GM18867 (cell line): ENCODE results near the gene SYTL5.

ENCODE experiments used
- ATAC-seq: cut with Tn5 transposase; IDR thresholded peaks from one replicate; pipeline ENCODE4 v1.9.1; 2021; ENCODE audit warnings: mild to moderate bottlenecking, moderate library complexity; ENCODE audit not compliant: unreplicated experiment

Gene SYTL5

GRCh38 chrX:38127961-38128360 is 121.6 kb downstream of the SYTL5 start:
- ATAC-seq = no peak

GRCh38 chrX:38129366-38129765 is 123.0 kb downstream of the SYTL5 start:
- no peak for ATAC-seq

DNA sequence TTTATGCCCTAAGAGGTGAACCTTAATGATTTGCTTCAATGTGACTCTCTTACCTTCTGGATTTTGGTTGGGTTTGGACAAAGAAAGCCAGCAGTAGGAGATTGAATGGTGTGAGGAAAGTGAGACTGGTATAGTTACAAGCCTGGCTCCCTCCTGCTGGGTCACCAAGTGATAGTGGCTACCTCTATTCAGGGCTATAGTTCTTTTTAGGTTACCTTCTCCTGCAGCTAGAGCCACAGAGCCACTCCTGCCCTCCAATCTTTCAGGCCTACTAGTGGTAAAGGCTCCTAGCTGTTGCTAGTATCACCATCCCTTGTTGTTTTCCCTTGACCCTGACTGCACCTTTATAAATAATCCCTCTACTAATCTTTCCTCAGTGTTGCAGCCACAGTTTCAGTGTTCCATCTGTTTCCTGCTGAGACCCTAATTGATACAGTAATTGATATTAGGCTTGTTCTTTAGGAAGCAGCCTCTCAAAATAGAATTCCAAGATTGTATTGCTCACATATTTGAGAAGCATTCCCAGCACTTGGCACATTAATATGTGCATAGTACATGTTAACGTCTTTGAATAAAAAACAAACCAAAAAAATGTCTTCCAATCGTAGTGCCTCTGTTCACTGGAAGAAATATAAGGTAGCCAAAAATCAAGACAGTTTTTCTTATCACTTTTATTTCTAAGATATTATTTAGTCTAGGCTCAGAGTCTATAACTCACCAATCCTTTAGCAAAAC is 132.0 kb downstream of the SYTL5 start:
- no peak for ATAC-seq

GRCh38 chrX:38138900-38139299 is 132.5 kb downstream of the SYTL5 start:
- no peak for ATAC-seq

- no peak for ATAC-seq
These were observed 136.3 kb downstream of the SYTL5 start for GRCh38 chrX:38142610-38143009.

GRCh38 chrX:38149016-38149415 is 142.7 kb downstream of the SYTL5 start:
- ATAC-seq = no peak

DNA sequence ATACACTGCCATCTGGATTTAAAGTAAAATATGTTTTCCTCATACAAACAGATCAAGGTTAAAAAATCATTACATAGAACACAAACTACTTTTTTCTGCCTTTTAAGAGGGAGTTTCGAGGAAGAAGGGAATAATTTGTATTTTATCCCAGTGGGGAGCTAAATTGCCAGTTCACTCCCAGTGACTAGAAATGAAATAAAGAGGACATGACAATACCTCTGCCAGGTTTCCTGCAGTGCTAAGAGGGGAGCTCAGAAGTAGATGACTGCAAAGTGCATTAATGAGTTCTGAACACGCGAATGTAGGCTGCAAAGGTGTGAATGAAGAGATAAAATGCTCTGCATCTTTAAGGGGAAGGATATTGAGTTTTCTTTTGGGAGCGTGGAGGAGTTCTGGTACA is 144.6 kb downstream of the SYTL5 start:
- no peak for ATAC-seq

GRCh38 chrX:38151441-38151840 is 145.1 kb downstream of the SYTL5 start:
- ATAC-seq = no peak

DNA sequence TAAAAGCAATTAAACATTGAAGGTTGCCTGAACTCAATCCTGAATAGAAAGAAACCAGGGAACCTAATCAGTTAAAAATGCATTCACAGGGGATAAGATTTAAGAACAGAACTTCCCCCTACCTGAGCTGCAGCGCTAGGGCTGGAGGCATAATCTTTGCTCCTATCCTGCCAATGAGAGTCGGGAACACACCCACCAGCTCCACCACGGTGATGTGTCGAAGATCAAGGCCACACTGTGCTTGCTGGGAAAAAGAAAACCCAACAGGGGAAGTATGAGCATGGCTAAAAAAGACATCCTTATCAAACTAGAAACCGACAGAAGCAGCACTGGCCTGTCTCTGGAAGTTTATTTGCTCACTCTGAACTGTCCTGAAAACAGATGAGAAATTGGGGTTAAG is 148.0 kb downstream of the SYTL5 start:
- no peak for ATAC-seq

GRCh38 chrX:38154818-38155217 is 148.5 kb downstream of the SYTL5 start:
- ATAC-seq = no peak

DNA sequence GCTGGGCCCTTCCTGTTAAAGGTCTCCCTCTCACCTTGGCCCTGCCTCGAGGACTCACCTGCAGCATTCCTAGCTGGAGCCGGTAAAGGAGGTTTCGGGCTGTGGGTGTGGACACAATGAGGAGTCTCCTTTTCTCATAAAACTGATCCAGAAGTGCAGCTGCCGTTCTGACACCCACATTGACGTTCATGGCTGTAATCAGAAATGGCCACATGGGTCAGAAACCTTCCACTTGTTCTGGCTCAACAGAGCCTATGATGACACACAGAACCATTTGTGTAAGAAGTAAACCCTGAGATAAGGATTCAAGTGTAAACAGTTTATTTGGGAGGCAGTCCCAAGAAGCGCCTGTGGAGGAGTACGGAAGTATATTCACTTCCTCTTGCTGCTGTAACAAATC is 150.5 kb downstream of the SYTL5 start:
- no peak for ATAC-seq

- ATAC-seq = no peak
These were observed 156.8 kb downstream of the SYTL5 start for GRCh38 chrX:38163193-38163592.

DNA sequence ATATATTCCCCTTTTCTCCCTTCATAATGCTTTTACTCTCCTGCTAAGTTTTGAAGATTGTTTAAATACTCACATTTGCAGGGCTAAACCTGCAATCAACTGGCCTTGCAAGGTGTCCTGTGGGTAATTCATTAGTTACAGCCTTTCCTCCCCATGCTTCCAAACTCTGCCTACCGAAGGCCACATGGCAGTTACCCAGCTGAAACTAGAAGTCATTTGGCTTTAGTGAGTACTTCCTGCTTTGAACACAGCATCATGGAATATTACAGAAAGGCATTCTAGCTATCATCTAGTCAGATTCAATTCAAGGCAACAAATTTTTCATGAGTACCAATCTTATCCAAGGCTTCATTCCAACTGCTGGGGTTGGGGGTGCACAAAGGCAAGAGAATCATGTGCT is 158.7 kb downstream of the SYTL5 start:
- ATAC-seq = no peak

DNA sequence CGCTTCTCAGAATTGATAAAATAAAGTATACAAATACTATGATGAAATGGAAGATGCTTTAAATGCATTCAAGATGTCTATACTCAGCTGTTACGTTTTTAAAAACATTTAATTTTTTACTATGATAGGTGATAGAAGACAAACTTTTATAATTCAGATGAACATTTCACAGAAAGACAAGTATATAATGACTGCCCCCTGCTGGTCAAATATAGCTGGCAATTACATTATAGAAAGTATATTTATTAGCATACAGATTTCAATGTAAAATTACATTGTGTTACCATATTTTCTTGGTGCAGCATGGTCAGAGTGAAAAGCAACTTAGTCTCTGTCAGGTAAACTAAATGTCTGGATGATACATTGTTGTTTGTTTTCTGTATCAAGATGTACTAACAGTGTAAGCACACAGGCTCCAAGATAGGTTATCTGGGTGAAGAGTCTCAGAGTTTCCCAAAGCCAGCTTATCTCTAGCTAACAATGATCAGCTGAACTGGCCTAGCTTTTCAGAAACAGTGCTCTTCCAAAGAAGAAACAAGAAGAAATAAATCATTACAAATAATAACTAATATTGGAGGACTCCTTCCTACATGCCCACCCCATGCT is 160.2 kb downstream of the SYTL5 start:
- ATAC-seq = no peak

DNA sequence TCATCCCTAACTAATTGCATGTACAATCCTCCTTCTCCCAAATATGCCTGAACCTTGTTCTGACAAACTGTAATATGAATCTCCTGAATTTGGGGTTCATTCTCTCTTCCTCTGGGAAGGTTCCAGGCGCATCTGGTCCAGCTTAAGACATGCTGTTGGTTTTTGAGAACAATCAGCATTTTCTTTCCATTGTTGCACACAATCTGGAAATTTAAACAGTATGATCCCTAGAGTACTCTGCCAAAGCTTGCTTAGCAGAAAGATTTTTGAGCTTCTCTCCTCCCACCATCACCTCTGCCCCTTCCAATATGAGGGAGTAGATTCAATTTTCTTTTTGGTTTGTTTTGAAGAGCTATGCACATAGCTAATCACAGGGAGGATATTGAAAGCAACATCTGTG is 164.2 kb downstream of the SYTL5 start:
- no peak for ATAC-seq

DNA sequence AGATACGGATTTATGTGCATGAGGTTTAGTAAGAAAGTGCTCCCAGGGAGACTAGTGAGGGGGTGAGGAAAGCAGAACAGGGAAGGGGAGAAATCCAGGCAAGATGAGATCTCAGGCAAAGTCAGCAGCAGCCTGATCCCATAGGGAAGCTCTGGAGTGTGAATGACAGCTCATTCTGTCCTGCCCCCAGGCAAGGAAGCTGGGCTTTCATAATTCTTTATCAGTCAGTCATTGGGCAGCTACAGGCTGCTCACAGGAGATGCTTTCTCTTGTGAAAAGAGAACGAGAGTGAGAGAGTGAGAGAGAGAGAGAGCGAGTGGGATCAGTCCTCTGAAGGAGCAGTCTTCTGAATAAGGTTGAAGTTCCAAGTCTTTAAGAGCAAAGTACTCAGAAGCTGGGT is 166.2 kb downstream of the SYTL5 start:
- no peak for ATAC-seq

- peak; percentile 50 for ATAC-seq
These were observed 168.8 kb downstream of the SYTL5 start for GRCh38 chrX:38175139-38175538.

DNA sequence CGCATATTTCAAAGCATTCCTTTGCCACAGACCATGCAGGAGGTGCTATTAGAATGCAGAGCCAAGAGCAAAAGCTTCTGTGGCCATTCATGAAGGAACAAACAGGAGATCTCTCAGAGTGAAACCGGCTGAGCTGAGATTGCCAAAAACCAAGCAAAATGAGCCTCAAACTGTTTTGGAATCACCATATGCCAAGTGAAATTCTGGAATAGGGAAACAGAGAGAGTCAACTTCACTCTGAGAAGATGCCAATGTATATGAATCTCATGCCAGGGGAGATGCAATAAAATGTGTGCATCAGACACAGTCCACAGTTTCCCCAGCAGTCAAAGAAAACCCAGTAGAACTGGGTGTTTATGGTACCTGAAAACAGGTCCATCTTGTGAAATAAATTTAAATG is 172.0 kb downstream of the SYTL5 start:
- ATAC-seq = no peak
